HG03039 (cell line): ENCODE measurements around the gene TMEM190.

Source experiments
- ATAC-seq: cut with Tn5 transposase; IDR thresholded peaks from one replicate; pipeline ENCODE4 v1.9.1; 2021; ENCODE audit warnings: mild to moderate bottlenecking, moderate library complexity; ENCODE audit not compliant: unreplicated experiment

TMEM190 gene

DNA sequence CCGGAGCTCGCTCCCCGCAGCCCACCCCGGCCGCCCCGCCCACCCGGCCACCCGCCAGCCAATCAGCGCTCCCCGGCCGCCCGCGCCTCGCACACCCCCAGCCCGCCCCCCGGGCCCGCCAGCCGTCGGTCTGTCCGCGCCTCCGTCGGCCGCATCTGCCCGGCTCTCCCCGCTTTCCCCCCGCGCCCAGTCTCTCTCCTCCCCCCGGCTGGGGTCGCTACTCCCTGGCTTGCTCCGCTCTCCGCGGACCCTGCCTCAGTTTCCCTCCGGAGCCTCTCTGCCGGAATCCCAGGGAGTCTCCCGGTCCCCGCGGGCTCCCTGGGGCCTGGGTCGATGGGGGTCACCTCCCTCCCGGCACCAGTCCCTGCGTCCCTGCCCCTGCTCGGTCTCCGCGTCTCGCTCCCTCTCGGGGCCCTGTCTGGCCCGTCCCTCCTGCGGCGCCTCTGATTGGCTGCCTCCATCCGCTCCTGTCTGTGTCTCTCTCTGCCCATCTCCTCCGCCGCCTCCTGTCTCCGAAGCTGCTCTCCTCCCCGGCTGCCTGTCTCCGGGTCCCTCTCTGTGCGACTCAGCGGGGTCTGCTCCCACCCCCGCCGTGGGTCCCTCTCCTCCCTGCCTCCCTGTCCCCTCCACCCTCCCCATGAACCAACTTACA lies 6.8 kb upstream of the TMEM190 start:
- no peak for ATAC-seq

DNA sequence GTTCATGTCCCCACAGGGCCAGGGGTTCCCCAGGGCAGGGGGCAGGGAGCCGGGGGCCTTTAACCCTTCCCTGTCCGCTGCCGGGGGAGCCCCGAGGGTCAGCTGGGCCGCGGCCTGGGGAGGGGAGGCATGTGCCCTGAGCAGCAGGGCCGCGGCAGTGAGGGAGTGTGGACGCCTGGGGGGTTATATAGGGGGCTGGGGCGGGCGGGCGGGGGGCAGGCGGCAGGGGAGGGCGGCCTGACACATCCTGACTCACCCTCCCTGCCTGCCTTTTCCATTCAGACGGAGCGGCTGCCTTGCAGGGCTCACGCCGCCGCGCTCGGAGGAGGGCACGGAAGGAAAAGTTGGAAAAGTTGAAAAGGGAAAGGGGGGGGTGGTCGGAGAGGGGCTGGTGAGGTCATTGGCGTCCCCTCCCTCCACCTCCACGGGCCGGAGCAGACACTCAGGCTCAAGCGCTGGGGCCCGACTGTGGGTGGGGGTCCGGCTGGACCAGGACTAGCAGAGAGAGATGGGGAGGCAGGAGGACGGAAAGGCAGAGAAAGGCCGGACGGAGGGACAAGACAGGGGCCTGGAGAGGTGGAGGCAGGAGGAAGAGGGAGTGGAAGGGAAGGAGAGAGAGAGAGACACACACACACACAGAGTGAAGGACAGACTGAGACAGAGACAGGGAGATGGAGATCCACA lies 6.2 kb upstream of the TMEM190 start, which contains the start of gene IL11:
TSS of gene IL11 (minus strand) at position 159 of the 684 bp plus-strand sequence. CDS start at position 6, 153 bp downstream.
- no peak for ATAC-seq

DNA sequence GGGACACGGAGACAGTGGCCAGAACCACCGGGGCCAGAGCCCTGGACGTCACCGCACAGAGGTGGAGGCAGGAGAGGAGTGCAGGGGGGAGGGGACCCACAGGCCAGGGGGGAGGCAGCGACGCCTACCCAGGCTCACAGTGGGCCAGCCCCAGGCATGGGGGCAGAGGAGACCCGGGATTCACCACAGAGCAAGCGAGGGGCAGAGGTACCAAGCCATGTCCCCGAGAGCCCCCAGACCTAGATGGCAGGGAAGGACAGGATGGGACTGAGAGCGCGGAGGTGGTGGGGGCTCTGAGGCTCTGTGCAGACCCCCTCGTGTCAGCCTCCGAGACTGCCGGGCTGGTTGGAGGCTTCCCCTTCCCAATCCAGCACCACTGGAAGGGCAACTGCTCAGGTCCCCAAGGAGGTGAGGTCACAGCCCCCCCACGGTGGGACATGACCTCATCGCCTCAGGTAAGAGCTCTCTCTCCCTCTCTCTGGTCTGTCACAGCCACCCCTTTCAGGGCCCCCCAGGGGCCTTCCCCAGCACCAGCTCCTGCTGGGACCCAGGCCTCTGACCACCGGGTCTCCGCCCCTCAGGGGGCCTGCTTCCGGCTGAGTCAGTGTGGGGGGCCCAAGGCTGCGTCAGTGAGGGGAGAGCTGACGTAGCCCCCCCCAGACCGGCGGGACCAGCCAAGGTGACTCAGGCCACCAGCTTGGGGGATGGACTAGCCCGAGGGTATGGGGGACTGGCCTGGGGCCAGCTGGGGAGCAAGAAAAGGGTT lies 4.1 kb upstream of the TMEM190 start:
- no peak for ATAC-seq

DNA sequence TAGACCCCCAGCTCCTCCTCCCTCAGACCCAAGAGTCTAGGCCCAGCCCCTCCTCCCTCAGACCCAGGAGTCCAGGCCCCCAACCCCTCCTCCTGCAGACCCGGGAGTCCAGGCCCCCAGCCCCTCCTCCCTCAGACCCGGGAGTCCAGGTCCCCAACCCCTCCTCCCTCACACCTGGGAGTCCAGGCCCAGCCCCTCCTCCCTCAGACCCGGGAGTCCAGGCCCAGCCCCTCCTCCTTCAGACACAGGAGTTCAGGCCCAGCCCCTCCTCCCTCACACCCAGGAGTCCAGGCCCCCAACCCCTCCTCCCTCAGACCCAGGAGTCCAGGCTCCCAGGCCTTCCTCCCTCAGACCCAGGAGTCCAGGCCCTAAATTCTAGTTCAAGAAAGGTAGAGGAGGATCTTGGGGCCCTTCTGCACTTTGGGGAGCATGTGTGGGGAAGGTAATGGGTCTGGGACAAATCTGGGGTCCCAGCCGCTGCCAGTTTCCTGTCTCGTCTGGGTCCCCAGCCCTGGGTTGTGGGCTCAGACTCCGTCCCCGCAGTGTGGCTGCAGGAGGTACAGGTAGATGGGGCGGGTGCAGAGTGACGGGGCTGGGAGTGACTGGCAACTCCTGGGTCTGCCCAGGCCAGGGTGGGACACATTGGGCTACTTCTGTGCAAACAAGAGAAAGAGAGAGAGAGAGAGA lies 3.2 kb upstream of the TMEM190 start:
- no peak for ATAC-seq

DNA sequence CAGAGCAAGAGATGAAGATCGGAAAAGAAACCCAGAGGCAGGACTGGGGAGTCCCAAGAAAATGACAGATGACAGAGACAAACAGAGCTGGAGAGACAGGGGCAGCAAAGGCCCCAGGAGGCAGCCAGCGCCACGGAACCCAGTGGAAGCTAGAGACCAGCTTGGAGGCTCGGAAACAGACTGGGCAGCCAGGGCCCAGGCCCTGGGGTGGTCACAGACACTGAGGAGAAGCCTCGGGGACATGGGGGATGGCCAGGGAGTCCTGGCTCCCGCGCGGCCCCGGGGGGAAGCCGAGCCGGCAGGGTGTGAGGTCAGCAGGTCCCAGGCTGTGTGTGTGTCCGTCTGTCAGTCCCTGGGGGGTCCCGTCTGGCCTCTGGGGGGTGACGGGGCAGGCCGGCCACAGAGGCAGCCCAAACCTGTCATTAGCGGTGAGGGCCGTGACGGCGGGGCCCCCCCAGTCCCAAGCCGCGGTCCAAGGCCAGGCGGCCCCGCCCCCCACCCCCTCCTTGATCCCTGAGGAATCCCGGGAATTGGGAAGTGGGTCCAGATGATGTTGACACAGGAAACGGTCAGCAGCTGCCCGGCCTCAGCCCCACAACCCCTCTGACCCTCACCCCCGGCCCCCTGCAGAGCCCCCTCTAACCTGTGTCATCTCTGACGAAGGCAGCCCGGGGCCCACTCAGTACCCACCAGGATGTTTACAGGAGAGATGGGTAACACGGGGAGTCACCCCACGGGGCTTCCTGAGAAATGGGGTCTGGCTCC lies 2.5 kb upstream of the TMEM190 start:
- ATAC-seq: no peak

DNA sequence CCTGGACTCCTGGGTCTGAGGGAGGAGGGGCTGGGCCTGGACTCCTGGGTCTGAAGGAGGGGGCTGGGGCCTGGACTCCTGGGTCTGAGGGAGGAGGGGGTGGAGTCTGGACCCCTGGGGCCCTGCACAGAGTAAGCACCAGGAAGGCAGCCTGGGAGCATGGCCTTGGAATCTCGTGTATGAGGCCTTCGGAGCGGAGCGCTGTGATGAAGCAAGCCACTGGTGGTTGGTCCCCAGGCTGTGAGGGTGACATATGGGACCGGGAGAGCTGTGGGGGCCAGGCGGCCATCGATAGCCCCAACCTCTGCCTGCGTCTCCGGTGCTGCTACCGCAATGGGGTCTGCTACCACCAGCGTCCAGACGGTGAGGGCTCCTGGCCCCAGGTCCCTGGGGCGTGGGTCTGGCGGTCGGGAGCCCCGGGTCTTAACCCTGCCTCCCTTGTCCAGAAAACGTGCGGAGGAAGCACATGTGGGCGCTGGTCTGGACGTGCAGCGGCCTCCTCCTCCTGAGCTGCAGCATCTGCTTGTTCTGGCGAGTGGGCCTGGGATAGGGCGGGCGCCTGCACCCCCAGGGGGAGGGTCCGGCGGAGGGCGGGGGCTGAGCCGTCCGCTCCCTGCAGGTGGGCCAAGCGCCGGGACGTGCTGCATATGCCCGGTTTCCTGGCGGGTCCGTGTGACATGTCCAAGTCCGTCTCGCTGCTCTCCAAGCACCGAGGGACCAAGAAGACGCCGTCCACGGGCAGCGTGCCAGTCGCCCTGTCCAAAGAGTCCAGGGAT lies 918 bp downstream of the TMEM190 start:
- ATAC-seq: no peak

DNA sequence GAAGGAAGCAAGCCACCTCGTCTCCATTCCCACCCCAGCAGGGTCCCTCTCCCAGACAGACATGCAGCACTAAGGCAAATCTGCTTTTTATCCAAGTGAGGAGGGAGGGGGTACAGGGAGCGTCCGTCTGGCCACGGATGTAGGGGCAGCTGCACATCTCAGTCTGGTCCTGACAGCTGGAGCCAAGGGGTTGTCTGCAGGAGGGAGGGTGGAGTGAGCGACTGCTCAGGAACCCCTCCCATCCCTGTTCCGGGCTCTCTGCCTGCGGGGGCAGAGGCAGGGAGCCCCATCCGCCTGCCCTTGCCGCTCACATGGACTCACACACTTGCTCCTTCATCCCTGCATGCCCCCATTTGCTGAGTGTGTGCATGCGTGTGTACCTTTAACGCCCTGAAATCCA lies 2.5 kb downstream of the TMEM190 start:
- no peak for ATAC-seq

DNA sequence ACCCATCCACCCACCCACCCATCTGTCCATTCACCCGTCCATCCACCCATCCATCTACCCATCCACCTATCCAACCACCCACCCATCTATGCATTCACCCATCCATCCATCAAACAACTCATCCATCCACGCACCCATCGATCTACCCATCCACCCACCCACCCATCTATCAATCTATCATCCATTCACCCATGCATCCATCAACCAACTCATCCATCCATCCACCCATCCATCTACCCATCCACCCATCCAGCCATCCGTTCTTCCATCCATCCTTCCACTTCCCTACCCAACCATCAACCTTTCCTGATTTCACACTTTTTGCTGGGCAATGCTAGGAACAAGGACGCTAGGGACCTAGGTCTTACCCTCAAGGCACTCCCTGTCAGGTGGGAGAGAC lies 5.4 kb downstream of the TMEM190 start:
- no peak for ATAC-seq

DNA sequence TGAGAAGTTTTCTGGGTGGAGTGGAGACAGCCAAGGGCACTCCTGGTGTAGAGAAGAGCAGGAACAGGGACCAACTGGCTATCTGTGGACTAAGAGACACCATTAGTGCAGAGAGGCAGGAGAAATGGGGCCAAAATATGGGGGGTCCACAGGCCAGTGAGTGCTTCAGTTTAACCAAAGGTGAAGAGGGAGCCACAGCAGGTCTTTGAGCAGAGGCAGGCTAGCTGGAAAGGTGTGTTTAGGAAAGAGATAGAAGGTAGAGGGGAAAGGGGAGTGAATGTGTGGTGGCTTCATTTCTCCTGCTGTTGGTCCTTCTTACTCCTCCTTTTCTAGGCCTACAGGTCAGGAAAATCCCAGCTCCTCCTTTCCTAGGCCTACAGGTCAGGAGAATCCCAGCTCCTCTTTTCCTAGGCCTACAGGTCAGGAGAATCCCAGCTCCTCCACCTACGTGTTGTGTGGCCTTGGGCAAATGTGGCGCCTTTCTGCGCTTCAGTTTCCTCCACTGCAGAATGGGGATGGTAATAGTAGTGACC lies 6.0 kb downstream of the TMEM190 start:
- ATAC-seq: no peak

DNA sequence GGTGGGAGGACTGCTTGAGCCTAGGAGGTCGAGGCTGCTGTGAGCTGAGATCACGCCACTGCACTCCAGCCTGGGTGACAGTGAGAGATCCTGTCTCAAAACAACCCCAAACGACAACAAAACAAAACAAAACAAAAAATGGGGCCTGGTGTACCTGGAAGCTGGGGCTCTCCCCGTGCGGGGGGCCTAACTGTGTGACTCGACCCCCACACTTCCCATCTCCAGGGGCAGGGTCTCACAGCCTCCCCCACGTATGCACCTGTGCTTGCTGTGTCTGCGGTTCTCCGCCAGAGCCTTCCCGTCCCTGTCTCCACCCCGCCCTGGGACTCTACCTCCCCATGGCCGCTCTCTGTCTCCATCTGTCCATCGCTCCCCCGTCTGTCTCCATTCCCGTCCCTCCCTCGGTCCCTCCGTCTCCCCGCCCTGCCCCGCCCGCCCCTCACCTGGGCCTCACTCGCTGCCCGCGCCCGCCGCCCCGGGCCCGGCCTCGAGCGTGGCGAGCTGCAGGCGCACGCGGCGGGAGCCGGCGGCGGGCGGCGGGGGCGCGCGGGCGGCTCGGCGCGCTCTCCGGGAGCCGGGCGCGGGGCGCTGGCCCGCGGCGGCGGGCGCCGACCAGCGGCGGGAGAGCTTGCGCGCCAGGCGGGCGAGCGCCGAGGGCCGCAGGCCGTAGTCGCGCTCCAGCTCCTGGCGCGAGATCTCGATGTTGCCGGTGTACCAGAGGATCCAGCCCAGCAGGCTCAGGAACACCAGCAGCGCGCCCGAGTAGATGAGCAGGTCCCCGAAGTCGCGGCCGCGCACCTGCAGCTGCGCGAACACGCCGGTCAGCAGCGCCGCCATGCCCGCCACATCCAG lies 6.9 kb downstream of the TMEM190 start:
- no peak for ATAC-seq

DNA sequence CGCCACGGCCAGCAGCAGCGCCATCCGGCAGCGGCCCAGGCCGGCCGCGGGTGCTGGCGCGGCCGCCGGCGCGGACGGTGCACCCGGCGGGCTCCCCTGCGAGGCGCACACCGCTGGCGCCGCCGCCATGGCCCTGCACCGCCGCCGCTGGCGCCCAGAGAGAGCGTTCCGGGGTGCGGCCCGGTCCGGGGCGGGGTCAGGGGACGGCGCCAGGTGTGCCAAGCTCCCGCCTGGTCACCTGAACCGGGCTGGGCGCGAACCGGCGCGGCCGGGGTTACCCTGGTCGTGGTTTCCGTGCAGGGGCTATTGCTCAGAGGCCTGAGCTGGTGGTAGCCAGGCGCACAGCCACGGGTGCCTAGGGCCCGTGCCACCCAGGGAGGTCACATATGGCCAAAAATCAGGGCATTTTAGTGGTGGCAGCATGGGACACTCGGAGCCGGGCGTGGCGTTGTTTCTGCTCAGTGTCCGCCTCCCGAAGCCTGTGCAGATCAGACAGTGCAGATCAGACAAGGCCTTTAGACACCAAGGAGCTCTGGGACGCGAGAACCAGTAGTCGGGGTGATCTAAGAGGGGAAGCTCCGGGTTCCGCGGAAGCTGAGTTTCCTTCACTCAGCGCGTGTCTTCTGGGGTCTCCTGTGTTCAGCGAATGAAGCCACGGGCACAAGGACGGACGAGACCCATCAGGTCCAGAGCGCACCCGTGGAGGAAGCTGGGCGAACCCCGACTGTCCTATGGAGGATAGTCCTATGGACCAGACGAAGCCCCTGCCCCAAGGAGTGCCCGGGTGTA lies 7.7 kb downstream of the TMEM190 start, which contains the start of gene TMEM238:
TSS of gene TMEM238 (minus strand) at position 162 of the 789 bp plus-strand sequence. CDS start at position 129, 33 bp downstream.
- ATAC-seq: no peak

DNA sequence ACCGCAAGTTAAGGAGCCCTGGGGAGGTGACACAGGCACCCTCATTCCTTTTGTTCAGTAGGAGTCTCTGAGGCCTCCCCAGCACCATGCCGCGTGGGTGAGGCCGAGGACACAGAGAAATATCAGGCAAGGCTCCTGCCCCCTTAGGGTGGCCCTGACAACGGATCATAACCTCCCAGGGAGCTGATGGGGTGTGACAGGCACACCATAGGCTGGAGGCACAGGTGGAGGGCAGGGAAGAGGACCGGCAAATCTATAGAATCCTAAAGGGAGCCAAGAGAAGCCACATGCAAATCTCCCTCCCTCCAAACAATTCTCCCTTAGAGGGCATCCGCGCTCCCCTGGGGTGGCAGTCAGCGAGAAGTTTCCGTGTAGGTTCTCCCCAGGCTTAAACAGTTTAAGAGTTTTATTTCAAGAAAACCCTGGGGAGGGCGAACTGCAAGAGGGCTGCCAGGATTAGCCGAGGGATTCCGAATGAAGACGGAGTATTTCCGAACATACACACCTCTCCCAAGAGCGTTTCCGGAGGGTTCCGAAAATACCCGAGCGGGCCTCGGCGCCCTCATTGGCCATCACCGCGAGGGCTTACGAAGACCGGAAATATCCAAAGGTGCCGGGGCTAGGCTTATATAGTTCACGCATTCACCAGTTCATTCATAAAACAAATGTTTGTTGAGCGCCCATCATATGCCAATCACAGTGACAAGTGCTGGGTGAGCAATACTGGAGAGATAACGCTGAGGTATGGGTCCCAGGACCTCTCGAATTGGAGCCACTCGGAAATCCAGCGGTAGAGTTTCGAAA lies 8.5 kb downstream of the TMEM190 start:
- ATAC-seq: peak; percentile 33

DNA sequence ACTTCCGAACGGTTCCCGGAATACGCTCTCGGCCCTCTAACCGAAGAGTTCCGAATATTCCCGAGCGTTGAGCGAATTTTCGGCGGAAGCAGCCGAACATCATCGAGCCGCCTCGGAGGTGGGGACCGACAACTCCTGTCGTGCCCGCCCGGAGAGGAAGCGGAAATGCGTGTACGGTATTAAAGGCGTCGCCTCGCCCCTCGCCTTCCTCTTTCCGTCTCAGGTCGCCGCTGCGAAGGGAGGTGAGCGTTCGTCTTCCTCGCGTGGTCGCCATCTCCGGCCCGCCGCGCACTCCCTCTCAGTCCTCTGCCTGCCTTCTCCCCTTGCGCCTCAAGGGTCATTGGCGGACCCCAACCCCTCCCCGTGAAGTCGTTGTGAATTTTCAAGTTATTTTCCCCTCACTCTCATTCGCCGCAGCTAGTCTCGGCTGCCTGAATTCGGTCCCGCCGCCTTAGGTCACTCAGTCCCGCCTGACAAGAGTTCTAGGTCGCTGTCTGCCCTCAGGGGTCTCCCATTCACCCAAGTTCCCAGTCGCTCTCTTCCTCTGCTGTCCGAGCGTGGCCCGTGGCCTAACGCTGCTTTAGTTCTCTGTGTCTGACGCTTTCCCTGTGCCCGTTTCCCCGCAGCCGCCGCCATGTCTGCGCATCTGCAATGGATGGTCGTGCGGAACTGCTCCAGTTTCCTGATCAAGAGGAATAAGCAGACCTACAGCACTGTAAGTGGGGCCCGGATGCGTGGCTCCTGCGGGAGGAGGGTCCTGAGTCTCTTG lies 9.3 kb downstream of the TMEM190 start, which contains the start of gene RPL28:
TSS of gene RPL28 (plus strand) at position 209 of the 769 bp plus-strand sequence. CDS start at position 635, 426 bp downstream.
- peak; percentile 60 for ATAC-seq

DNA sequence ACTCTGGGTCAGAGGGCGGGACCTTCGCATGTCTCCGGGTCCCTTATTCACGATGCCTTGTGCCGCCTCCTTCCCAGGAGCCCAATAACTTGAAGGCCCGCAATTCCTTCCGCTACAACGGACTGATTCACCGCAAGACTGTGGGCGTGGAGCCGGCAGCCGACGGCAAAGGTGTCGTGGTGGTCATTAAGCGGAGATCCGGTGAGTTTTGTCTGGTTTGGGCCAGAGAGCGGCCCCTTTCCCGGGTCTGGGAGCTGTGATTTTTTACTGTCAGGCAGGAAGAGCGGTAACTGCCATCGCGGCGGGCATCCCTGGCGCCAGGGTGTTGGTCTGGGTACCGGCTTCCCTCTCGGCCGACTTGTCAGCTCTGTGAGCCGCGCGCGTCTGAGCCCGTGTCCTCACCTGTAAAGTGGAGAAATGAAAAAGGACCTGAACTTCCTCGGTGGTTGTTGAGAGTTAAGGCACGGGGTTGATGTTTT lies 9.9 kb downstream of the TMEM190 start:
- ATAC-seq: no peak

DNA sequence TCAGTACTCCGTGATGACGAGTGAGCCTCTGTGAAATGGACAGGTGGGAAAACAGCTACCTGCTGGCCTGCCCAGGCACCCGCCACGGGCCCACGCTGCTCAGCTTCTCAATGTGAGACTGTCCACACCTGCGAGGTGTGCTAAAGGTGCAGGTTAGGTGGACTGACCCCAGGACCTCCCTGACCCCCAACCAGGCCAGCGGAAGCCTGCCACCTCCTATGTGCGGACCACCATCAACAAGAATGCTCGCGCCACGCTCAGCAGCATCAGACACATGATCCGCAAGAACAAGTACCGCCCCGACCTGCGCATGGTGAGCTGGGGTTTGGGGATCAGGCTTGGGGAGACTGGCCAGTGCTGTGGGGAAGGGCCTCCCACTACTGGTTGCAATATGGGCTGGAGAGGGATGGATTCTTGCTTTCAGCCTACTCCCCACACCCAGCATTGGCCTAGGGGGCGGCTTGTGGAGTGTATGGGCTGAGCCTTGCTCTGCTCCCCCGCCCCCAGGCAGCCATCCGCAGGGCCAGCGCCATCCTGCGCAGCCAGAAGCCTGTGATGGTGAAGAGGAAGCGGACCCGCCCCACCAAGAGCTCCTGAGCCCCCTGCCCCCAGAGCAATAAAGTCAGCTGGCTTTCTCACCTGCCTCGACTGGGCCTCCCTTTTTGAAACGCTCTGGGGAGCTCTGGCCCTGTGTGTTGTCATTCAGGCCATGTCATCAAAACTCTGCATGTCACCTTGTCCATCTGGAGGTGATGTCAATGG lies 11.3 kb downstream of the TMEM190 start:
- no peak for ATAC-seq
